HepG2 (cell line): ENCODE data around the gene AP4M1. TPM values are rescaled to one million over a fixed set of nuclear protein-coding genes. Genes with fewer than 3 reads are reported as not detected.
A peak's percentile ranks its signal among the peaks of the same experiment; 100 is the strongest.

ENCODE experiments used
- ADNP ChIP-seq: sonication (generic); formaldehyde crosslinking; IDR thresholded peaks from 2 replicates; pipeline ENCODE4 v1.4.0; 2020; ENCODE audit warnings: missing genetic modification reagents
- CCDC6 ChIP-seq: sonication (generic); formaldehyde crosslinking; IDR thresholded peaks from 2 replicates; pipeline ENCODE4 v1.8.1; 2022; ENCODE audit warnings: mild to moderate bottlenecking, missing genetic modification reagents, moderate library complexity
- EEA1 ChIP-seq: sonication (generic); formaldehyde crosslinking; IDR thresholded peaks from 2 replicates; pipeline ENCODE4 v1.5.1; 2020; ENCODE audit warnings: mild to moderate bottlenecking, missing genetic modification reagents, borderline replicate concordance
- FOXK1 ChIP-seq: sonication (generic); formaldehyde crosslinking; IDR thresholded peaks from 2 replicates; pipeline ENCODE4 v1.4.0; 2020; ENCODE audit warnings: low read depth, missing genetic modification reagents, borderline replicate concordance
- HNF4A ChIP-seq: sonication (generic); formaldehyde crosslinking; IDR thresholded peaks from 2 replicates; pipeline ENCODE4 v1.4.0; 2020; ENCODE audit warnings: missing genetic modification reagents
- HOXD1 ChIP-seq: sonication (generic); formaldehyde crosslinking; IDR thresholded peaks from 2 replicates; pipeline ENCODE4 v1.5.0; 2020; ENCODE audit warnings: missing genetic modification reagents
- IKZF5 ChIP-seq: IDR thresholded peaks from 2 replicates; pipeline ENCODE4 v1.6.1; 2018; ENCODE audit warnings: missing genetic modification reagents, mild to moderate bottlenecking, missing compliant biosample characterization
- JUN ChIP-seq: sonication (generic); formaldehyde crosslinking; IDR thresholded peaks from 2 replicates; pipeline ENCODE4 v1.4.0; 2020; ENCODE audit warnings: mild to moderate bottlenecking, missing genetic modification reagents
- KDM3A ChIP-seq: IDR thresholded peaks from 2 replicates; pipeline ENCODE4 v1.6.1; 2018; ENCODE audit warnings: low read depth, missing compliant biosample characterization
- MXD3 ChIP-seq: IDR thresholded peaks from 2 replicates; pipeline ENCODE4 v1.6.1; 2016; ENCODE audit warnings: mild to moderate bottlenecking, missing biosample characterization, missing genetic modification reagents
- MZF1 ChIP-seq: sonication (generic); formaldehyde crosslinking; IDR thresholded peaks from 2 replicates; pipeline ENCODE4 v1.8.1; 2023; ENCODE audit warnings: mild to moderate bottlenecking, missing genetic modification reagents, borderline replicate concordance
- SIX4 ChIP-seq: sonication (generic); formaldehyde crosslinking; IDR thresholded peaks from 2 replicates; pipeline ENCODE4 v1.4.0; 2020; ENCODE audit warnings: missing genetic modification reagents
- SMAD9 ChIP-seq: sonication (generic); formaldehyde crosslinking; IDR thresholded peaks from 2 replicates; pipeline ENCODE4 v1.5.1; 2020; ENCODE audit warnings: mild to moderate bottlenecking, missing genetic modification reagents
- TBL1XR1 ChIP-seq: fragments of 150-350 bp; IDR thresholded peaks from 2 replicates; pipeline ENCODE4 v1.6.1; 2014; ENCODE audit warnings: borderline replicate concordance, low read length; ENCODE audit not compliant: partially characterized antibody
- ZNF160 ChIP-seq: sonication (generic); formaldehyde crosslinking; IDR thresholded peaks from 2 replicates; pipeline ENCODE4 v1.8.0; 2022; ENCODE audit warnings: mild to moderate bottlenecking, inconsistent platforms, missing genetic modification reagents
- ZNF253 ChIP-seq: sonication (generic); formaldehyde crosslinking; IDR thresholded peaks from 2 replicates; pipeline ENCODE4 v1.8.0; 2022; ENCODE audit warnings: mild to moderate bottlenecking, missing genetic modification reagents, borderline replicate concordance
- ZNF335 ChIP-seq: sonication (generic); formaldehyde crosslinking; IDR thresholded peaks from 2 replicates; pipeline ENCODE4 v1.4.0; 2020; ENCODE audit warnings: missing genetic modification reagents
- ZNF34 ChIP-seq: sonication (generic); formaldehyde crosslinking; IDR thresholded peaks from 2 replicates; pipeline ENCODE4 v1.4.0; 2020; ENCODE audit warnings: mild to moderate bottlenecking, missing genetic modification reagents, borderline replicate concordance
- ZNF616 ChIP-seq: sonication (generic); formaldehyde crosslinking; IDR thresholded peaks from 2 replicates; pipeline ENCODE4 v1.5.0; 2020; ENCODE audit warnings: low read depth, mild to moderate bottlenecking, missing genetic modification reagents
- ZNF7 ChIP-seq: IDR thresholded peaks from 2 replicates; pipeline ENCODE4 v1.6.1; 2016; ENCODE audit warnings: missing biosample characterization, missing genetic modification reagents
- polyA plus RNA-seq, 8 experiments: library from polyadenylated mRNA; depleted of rRNA in 3 of 8; stranded (reverse) in 7 of 8; unstranded in 1 of 8; fragments of >200 nt; fragmentation: Illumina TruSeq in 4 of 8; extraction: Trizol in 4 of 8; gene quantifications; 2 replicates each; pipeline versions ENCODE4 v1.2.1 to v1.2.3, GENCODE V29; 2011 to 2016; ENCODE audit warnings: low read depth in 4 of 8, missing spikeins in 1 of 8, mixed read lengths in 1 of 8; ENCODE audit not compliant: insufficient read depth in 1 of 8
- total RNA-seq, 5 experiments: library from RNA; depleted of rRNA; stranded (reverse); fragments of >200 nt; fragmentation: Illumina TruSeq; extraction: Trizol; gene quantifications; 2 replicates each; pipeline ENCODE4 v1.2.3, GENCODE V29; 2016; ENCODE audit warnings: low read depth in 1 of 5
- TF ChIP-seq, protein P1 (sequence below): sonication (generic); formaldehyde crosslinking; IDR thresholded peaks from 2 replicates; pipeline ENCODE4 v1.5.0; 2020; ENCODE audit warnings: mild to moderate bottlenecking, missing genetic modification reagents
- TF ChIP-seq, protein P2 (sequence below): sonication (generic); formaldehyde crosslinking; IDR thresholded peaks from 2 replicates; pipeline ENCODE4 v1.5.0; 2020; ENCODE audit warnings: mild to moderate bottlenecking, low read depth, missing genetic modification reagents, borderline replicate concordance
- TF ChIP-seq, protein P3 (sequence below): sonication (generic); formaldehyde crosslinking; IDR thresholded peaks from 2 replicates; pipeline ENCODE4 v1.8.1; 2022; ENCODE audit warnings: low read depth, mild to moderate bottlenecking, missing genetic modification reagents

Gene AP4M1
- total and polyA plus RNA-seq, 2 of the 13 experiments (the other 11 are each of a cell fraction or from before 2014, with no cell fraction given), result 6.3 to 9.7 TPM

DNA sequence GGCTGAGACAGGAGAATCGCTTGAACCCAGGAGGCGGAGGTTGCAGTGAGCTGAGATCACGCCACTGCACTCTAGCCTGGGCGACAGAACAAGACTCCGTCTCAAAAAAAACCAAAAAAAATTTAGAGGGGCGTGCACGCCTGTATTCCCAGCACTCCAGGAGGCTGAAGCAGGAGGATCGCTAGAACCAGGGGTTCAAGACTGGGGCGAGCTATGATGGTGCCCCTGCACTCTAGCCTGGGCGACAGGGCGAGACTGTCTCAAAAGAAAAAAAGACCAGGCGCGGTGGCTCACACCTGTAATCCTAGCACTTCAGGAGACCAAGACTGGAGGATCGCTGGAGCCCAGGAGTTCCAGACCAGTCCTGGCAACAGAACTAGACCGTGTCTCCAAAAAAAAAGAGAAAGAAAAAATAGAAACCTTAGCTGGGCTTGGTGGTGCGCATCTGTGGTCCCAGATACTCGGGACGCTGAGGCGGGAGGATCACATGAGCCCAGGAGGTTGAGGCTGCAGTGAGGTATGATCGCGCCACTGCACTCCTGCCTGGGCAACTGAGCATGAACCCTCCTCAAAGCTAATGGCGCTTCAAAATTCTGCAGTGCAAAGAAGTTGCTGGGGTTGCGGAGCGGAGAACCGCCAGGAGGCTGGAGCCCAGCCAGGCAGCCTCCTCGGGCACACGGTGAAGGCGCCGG, 24.9 kb downstream of the AP4M1 start (continued):
- TF ChIP-seq ZNF7 (no peak), TBL1XR1 (no peak), ZNF335 (no peak), JUN (0 out of 2 replicates have a peak, but pooled peaks have one; percentile 25), HOXD1 (CRISPR knock-in tag) (no peak), ZNF34 (CRISPR knock-in tag) (no peak), ADNP (no peak), FOXK1 (no peak), ZNF616 (CRISPR knock-in tag) (0 out of 2 replicates have a peak, but pooled peaks have one; percentile 42), MXD3 (CRISPR knock-in tag) (no peak; the same call in 1 of the 2 replicates), ZNF160 (CRISPR knock-in tag) (no peak), MZF1 (CRISPR knock-in tag) (no peak), HNF4A (CRISPR knock-in tag) (no peak), SIX4 (CRISPR knock-in tag) (0 out of 2 replicates have a peak, but pooled peaks have one; percentile 11), IKZF5 (CRISPR knock-in tag) (peak; percentile 40; the same call in 1 of the 2 replicates), EEA1 (CRISPR knock-in tag) (no peak), KDM3A (CRISPR knock-in tag) (0 out of 2 replicates have a peak, but pooled peaks have one; percentile 37), SMAD9 (CRISPR knock-in tag) (0 out of 2 replicates have a peak, but pooled peaks have one; percentile 9), ZNF253 (CRISPR knock-in tag) (no peak), CCDC6 (CRISPR knock-in tag) (no peak)
- TF ChIP-seq, protein P1, sequence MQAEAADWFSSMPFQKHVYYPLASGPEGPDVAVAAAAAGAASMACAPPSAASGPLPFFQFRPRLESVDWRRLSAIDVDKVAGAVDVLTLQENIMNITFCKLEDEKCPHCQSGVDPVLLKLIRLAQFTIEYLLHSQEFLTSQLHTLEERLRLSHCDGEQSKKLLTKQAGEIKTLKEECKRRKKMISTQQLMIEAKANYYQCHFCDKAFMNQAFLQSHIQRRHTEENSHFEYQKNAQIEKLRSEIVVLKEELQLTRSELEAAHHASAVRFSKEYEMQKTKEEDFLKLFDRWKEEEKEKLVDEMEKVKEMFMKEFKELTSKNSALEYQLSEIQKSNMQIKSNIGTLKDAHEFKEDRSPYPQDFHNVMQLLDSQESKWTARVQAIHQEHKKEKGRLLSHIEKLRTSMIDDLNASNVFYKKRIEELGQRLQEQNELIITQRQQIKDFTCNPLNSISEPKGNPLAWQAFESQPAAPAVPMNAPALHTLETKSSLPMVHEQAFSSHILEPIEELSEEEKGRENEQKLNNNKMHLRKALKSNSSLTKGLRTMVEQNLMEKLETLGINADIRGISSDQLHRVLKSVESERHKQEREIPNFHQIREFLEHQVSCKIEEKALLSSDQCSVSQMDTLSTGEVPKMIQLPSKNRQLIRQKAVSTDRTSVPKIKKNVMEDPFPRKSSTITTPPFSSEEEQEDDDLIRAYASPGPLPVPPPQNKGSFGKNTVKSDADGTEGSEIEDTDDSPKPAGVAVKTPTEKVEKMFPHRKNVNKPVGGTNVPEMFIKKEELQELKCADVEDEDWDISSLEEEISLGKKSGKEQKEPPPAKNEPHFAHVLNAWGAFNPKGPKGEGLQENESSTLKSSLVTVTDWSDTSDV, result no peak
- TF ChIP-seq, protein P2, sequence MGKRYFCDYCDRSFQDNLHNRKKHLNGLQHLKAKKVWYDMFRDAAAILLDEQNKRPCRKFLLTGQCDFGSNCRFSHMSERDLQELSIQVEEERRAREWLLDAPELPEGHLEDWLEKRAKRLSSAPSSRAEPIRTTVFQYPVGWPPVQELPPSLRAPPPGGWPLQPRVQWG (CRISPR knock-in tag), result no peak
- TF ChIP-seq, protein P3, sequence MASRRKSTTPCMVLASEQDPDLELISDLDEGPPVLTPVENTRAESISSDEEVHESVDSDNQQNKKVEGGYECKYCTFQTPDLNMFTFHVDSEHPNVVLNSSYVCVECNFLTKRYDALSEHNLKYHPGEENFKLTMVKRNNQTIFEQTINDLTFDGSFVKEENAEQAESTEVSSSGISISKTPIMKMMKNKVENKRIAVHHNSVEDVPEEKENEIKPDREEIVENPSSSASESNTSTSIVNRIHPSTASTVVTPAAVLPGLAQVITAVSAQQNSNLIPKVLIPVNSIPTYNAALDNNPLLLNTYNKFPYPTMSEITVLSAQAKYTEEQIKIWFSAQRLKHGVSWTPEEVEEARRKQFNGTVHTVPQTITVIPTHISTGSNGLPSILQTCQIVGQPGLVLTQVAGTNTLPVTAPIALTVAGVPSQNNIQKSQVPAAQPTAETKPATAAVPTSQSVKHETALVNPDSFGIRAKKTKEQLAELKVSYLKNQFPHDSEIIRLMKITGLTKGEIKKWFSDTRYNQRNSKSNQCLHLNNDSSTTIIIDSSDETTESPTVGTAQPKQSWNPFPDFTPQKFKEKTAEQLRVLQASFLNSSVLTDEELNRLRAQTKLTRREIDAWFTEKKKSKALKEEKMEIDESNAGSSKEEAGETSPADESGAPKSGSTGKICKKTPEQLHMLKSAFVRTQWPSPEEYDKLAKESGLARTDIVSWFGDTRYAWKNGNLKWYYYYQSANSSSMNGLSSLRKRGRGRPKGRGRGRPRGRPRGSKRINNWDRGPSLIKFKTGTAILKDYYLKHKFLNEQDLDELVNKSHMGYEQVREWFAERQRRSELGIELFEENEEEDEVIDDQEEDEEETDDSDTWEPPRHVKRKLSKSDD, result no peak
